T-helper 2 cell treated with Interferon-gamma antibody and Interleukin-4, amounts not matched to agents 100 ng/mL and 5 ng/mL, for 36 hours (primary cell): Measurements from ENCODE around the gene C1orf52. TPM values are rescaled to one million over a fixed set of nuclear protein-coding genes. Genes with fewer than 3 reads are reported as not detected.

Experiments
- intact Hi-C: fragments of 100-400 bp; cut with micrococcal nuclease; formaldehyde crosslinking; loops from one replicate; pipeline ENCODE4 v1.15.1; 2023
- total RNA-seq: library from RNA; stranded (reverse); gene quantifications from 2 replicates; pipeline ENCODE4 v1.2.3, GENCODE V29; 2022

C1orf52 gene
- 22.3 and 23.2 TPM in 2 replicates for total RNA-seq

GRCh38 chr1:85259118-85259911 is at the start of gene C1orf52:
Gene C1orf52, minus strand, starts transcription at chr1:85259662. Its CDS starts 29 bp downstream, at chr1:85259633.
- intact Hi-C loops = loop anchor here (1.0 to 10.0 kb wide), 10 partner anchors 17 to 1117 kb away; partner anchors contain the start of genes BCL10, CTBS, GNG5 and PRKACB

GRCh38 chr1:85308833-85309350 is 49.4 kb upstream of the C1orf52 start:
- intact Hi-C loops = loop anchor here (1.0 to 5.0 kb wide), 2 partner anchors 272 to 708 kb away; no protein-coding TSS in a partner anchor

DNA sequence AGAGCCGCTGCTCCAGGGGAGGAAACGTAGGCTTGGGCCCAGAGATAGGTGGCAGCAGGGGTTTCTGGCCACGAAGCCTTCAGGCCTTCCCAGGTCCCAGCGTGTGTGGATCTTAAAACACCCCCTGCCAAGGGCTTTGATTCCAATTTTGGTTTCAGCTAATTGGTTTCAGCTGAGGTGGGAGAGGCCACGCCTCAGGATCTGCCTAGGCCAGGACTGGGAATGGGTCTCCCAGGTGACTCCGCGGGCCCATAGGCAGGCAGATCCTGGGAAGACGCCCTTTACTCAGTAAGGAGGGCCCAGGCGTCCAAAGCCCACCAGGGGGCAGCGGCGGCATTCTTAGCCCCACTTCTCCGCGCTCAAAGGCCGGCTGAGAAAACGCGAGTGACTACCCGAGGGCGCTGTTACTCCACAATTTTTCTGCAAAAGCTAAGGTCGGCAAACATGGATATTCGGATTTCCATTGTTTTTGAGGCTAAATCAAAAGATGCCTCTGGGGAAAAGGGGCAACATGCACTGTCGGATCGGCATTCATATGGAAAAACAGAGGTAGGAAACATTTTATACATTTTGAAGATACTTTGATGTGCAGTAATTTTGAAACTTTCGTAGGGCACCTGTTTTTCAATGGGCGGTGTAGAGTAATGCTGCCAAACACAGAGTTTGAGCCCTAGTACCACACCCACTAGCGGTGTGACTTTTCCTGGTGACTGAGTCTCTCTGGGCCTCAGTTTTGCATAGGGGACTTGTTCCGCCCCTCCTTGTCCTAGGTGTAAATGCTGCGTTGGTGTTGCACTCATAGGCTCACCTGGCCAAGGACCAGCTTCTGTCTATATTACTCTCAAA is 48.7 kb upstream of the C1orf52 start:
- intact Hi-C loops = loop anchor here (1.0 to 5.0 kb wide), 2 partner anchors 273 to 709 kb away; no protein-coding TSS in a partner anchor

GRCh38 chr1:85306236-85306635 is 46.8 kb upstream of the C1orf52 start:
- intact Hi-C loops = loop anchor here (5.0 kb wide), 1 partner anchor 711 kb away; no protein-coding TSS in a partner anchor

- intact Hi-C loops = no loop called here
Observed at GRCh38 chr1:85303440-85304162, 44.1 kb upstream of the C1orf52 start.

DNA sequence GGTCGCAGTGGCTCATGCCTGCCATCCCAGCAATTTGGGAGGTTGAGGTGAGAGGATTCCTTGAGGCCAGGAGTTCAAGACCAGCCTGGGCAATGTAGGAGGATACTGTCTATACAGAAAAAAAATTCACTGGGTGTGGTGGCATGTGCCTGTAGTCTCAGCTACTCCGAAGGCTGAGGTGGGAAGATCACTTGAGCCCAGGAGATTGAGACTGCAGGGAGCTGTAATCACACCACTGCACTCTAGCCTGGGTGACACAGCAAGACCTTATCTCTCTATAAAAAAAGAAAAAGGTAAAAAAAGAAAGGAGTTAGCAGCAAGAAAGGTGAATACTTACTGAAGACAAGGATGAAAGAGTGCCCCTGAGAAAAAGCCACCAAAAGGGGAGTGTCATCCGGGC is 40.7 kb upstream of the C1orf52 start:
- intact Hi-C loops = no loop called here

GRCh38 chr1:85297855-85298629 is 38.6 kb upstream of the C1orf52 start:
- intact Hi-C loops = loop anchor here (1.0 kb wide), 1 partner anchor 22 kb away; the partner anchor contains the start of gene BCL10

- intact Hi-C loops = no loop called here
Observed at GRCh38 chr1:85297538-85297854, 38.0 kb upstream of the C1orf52 start.

- intact Hi-C loops = no loop called here
Observed at GRCh38 chr1:85296980-85297379, 37.5 kb upstream of the C1orf52 start.

GRCh38 chr1:85295654-85296053 is 36.2 kb upstream of the C1orf52 start:
- intact Hi-C loops = no loop called here

GRCh38 chr1:85295006-85295431 is 35.6 kb upstream of the C1orf52 start:
- intact Hi-C loops = no loop called here

- intact Hi-C loops = no loop called here
Observed at GRCh38 chr1:85290826-85291225, 31.4 kb upstream of the C1orf52 start.

DNA sequence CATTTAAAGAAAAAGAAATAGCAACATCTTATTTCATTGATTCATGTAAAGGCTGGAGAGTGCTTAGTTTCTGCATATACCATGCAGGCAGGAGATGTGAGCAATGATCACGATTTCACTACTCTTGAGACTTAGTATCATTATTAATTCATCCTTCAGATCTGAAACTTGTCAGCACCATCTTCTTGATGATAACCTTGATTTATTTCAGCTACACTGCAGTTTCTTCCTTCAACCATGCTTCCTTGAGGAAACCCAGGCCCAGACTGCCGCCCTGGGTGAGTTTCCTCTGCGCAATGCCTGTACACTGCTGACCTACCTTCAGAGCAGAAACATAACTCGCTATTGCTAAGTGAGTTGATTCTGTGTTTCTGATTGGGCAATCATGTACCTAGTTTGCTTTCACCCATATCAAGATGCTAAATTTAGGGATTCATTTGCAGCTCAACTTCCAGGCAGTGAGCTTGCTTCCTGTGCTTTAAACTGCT is 30.4 kb upstream of the C1orf52 start:
- intact Hi-C loops = no loop called here

- intact Hi-C loops = no loop called here
Observed at GRCh38 chr1:85289207-85289847, 29.9 kb upstream of the C1orf52 start.

DNA sequence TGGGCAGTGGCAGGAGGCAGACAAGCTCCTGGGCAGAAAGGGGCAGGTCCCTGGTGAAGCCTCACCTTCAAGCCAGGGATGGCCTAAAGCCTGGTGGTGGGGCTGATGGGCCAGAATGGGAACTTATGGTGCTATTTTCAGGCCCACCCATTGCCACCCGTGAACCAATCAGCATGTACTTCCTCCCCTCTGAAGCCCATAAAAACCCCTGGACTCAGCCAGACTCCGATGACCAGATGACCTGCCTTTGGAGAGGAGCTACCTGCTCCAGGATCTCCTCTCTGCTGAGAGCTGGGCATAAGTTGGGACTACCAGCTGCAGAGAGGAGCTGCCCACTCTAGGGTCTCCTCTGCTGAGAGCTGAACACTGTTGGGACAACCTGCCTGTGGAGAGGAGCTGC is 24.7 kb upstream of the C1orf52 start:
- intact Hi-C loops = no loop called here

GRCh38 chr1:85283475-85284199 is 24.2 kb upstream of the C1orf52 start:
- intact Hi-C loops = no loop called here

DNA sequence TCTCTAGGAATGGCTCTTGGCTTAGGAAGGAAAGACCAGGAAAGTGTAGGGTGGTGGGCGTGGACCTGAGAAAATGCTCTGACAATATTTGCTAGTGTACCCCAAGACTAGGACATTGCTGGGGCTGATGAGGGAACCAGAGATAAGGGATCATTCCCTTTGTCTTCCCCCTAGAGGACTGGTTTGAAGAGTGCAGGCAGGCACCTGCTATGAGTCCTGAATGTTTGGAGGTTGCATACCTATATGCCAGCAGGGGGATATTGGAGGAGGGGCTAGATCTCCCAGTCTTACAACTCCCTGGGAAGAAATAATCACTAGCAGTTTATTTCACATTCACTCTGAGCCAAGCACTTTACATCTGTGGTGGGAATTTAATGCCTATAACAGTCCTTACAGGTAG is 23.0 kb upstream of the C1orf52 start:
- intact Hi-C loops = no loop called here

DNA sequence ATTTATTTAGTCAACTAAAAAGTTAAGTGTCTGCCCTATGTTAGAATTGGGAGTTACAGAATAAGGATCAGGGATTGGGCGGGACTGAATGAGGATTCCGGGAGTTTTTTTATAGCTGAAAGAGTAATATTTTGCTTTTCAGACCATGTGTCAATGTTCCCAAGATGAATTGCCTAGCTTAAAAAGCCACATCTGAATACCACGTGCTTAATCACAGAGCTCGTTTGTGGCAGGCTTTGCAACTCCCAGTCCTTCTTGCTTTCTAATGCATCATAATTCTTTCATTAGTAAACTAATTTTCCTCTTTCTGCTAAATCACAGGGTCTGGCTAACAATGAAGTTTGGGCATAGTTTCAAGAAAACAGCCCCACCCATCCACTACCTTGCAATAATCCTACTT is 21.2 kb upstream of the C1orf52 start:
- intact Hi-C loops = no loop called here
